ENCODE results near the gene CEP72. TPM values are rescaled to one million over a fixed set of nuclear protein-coding genes. Genes with fewer than 3 reads are reported as not detected.
A peak's percentile ranks its signal among the peaks of the same experiment; 100 is the strongest.

The CEP72 gene
- total RNA-seq, 1 donor from 2014 or later = 2.3 TPM

GRCh38 chr5:636951-637350 lies 24.8 kb downstream of the CEP72 start:
- no peak for DNase-seq (ENCODE audit: low read depth)

GRCh38 chr5:637581-638450 lies 25.7 kb downstream of the CEP72 start:
- DNase-seq (ENCODE audit: low read depth) = no peak

GRCh38 chr5:638501-639252 lies 26.5 kb downstream of the CEP72 start:
- DNase-seq (ENCODE audit: low read depth) = no peak

GRCh38 chr5:639253-639530 lies 27.1 kb downstream of the CEP72 start:
- DNase-seq (ENCODE audit: low read depth) = no peak

- DNase-seq (ENCODE audit: low read depth) = no peak
Measured at GRCh38 chr5:639584-640213, 27.6 kb downstream of the CEP72 start.

- no peak for DNase-seq (ENCODE audit: low read depth)
Measured at GRCh38 chr5:640461-641330, 28.6 kb downstream of the CEP72 start.

- DNase-seq (ENCODE audit: low read depth) = no peak
Measured at GRCh38 chr5:641331-641765, 29.2 kb downstream of the CEP72 start.

- no peak for DNase-seq (ENCODE audit: low read depth)
Measured at GRCh38 chr5:642481-642880, 30.3 kb downstream of the CEP72 start.

- no peak for DNase-seq (ENCODE audit: low read depth)
Measured at GRCh38 chr5:643351-643801, 31.2 kb downstream of the CEP72 start.

GRCh38 chr5:643811-644271 lies 31.7 kb downstream of the CEP72 start:
- DNase-seq (ENCODE audit: low read depth) = no peak

- no peak for DNase-seq (ENCODE audit: low read depth)
Measured at GRCh38 chr5:644509-644908, 32.4 kb downstream of the CEP72 start.

- no peak for DNase-seq (ENCODE audit: low read depth)
Measured at GRCh38 chr5:644971-645370, 32.8 kb downstream of the CEP72 start.

GRCh38 chr5:645421-645820 lies 33.3 kb downstream of the CEP72 start:
- no peak for DNase-seq (ENCODE audit: low read depth)

GRCh38 chr5:646396-647201 lies 34.5 kb downstream of the CEP72 start:
- DNase-seq (ENCODE audit: low read depth) = no peak

- DNase-seq (ENCODE audit: low read depth) = peak; percentile 64
Measured at GRCh38 chr5:647311-647710, 35.2 kb downstream of the CEP72 start.

GRCh38 chr5:647727-648126 lies 35.6 kb downstream of the CEP72 start:
- DNase-seq (ENCODE audit: low read depth) = no peak

- DNase-seq (ENCODE audit: low read depth) = no peak
Measured at GRCh38 chr5:651296-652022, 39.3 kb downstream of the CEP72 start.

- no peak for DNase-seq (ENCODE audit: low read depth)
Measured at GRCh38 chr5:652023-652515, 39.9 kb downstream of the CEP72 start.

- no peak for DNase-seq (ENCODE audit: low read depth)
Measured at GRCh38 chr5:652773-653350, 40.7 kb downstream of the CEP72 start.

Measured in myocyte (in vitro differentiated cells).